OCI-LY3 (cell line): ENCODE data around the gene CDS2.
A peak's percentile ranks its signal among the peaks of the same experiment; 100 is the strongest.

Experiments used
- H2AFZ ChIP-seq: fragments of 200-600, 300-600 bp; shearing (Covaris generic); 2 replicates; pipeline ENCODE4 v1.6.0; 2014; ENCODE audit warnings: antibody characterized with exemption, low read depth, low read length
- H3K27ac ChIP-seq: fragments of 200-600, 300-600 bp; sonication (generic); 2 replicates; pipeline ENCODE4 v1.5.1; 2014; ENCODE audit warnings: mild to moderate bottlenecking, low read length, moderate library complexity, mixed read lengths
- H3K27me3 ChIP-seq: fragments of 200-600, 300-600 bp; sonication (generic); 2 replicates; pipeline ENCODE4 v1.6.1; 2014; ENCODE audit warnings: low read depth, low read length, mixed read lengths
- H3K36me3 ChIP-seq: fragments of 200-600, 300-600 bp; sonication (generic); replicated peaks from 2 replicates; pipeline ENCODE3; 2014; ENCODE audit warnings: low read depth, low read length, mixed read lengths
- H3K4me1 ChIP-seq: fragments of 300-600, 200-600 bp; sonication (generic); 2 replicates; pipeline ENCODE4 v1.6.1; 2014; ENCODE audit warnings: low read length, mixed read lengths
- H3K4me2 ChIP-seq: fragments of 200-600, 300-600 bp; sonication (generic); 2 replicates; pipeline ENCODE4 v1.6.1; 2014; ENCODE audit warnings: low read length, mixed read lengths
- H3K4me3 ChIP-seq: fragments of 300-600, 200-600 bp; sonication (generic); 2 replicates; pipeline ENCODE4 v1.5.1; 2014; ENCODE audit warnings: antibody characterized with exemption, mild to moderate bottlenecking, low read length, moderate library complexity
- H3K79me2 ChIP-seq: fragments of 300-600, 200-600 bp; shearing (Covaris generic); 2 replicates; pipeline ENCODE4 v1.6.1; 2014; ENCODE audit warnings: mild to moderate bottlenecking, low read length, mixed read lengths
- H3K9ac ChIP-seq: fragments of 300-600, 200-600 bp; shearing (Covaris generic); 2 replicates; pipeline ENCODE4 v1.6.0; 2014; ENCODE audit warnings: mild to moderate bottlenecking, low read length, moderate library complexity
- H3K9me3 ChIP-seq: fragments of 200-600, 300-600 bp; shearing (Covaris generic); 2 replicates; pipeline ENCODE4 v1.6.1; 2014; ENCODE audit warnings: low read length, mixed read lengths; ENCODE audit not compliant: insufficient read depth
- H4K20me1 ChIP-seq: fragments of 200-600, 300-600 bp; sonication (generic); 2 replicates; pipeline ENCODE4 v1.6.1; 2016; ENCODE audit warnings: low read length, mixed read lengths; ENCODE audit not compliant: insufficient read depth
- EZH2phosphoT487 ChIP-seq: fragments of 200-600 bp; shearing (Covaris generic); IDR thresholded peaks from 2 replicates; pipeline ENCODE4 v1.6.1; 2018; ENCODE audit warnings: antibody characterized with exemption, mixed run types, low read depth
- TF ChIP-seq, protein P1 (sequence below): fragments of 200-600, 300-600 bp; sonication (generic); IDR thresholded peaks from 2 replicates; pipeline ENCODE4 v1.5.1; 2014; ENCODE audit warnings: antibody characterized with exemption, low read length, low read depth

CDS2 gene

DNA sequence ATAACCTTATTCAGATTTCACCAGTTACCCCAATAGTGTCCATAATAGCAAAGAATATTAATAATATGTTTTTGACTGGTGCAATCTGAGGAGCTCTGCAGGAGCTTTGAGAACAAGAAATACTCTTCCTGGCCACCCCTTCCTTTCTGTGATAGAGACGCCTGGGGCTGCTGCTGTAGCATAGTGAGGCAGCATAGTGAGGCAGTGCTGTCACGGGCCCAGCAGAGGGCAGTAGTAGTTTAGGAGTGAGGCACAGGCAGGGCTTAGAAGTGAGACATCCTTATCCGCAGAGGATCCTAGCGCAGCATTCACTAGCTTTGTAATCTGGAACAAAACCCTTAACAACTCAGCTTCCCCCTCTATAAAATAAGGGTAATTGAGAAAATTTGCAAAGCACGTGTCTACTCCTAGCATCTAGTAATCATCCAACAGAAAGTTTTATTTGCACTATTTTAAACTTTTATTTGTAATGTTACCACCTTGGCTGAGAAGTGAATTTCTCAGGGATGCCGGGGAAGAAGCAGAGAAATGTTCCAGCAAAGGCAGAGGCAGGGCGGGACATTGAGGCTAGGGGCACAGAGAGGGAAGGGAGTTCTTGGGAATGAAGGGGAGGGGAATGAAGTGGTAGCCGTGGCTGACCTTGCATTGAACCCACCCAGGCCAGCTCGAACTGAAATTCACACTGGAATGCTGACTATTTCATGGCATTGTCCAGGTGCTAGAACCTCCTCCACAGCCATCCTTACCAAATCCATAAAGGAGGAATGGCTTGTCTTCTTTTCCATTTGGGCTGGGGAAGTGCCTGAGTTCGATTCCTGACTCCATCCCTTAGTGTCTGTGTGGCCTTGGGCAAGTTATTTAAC lies 78.8 kb downstream of the CDS2 start:
- Histone ChIP-seq H3K27me3 (no peaks in the 10 kb centered on the region), H4K20me1 (0 out of 2 replicates have a peak, but pooled peaks cover 3% of the 10 kb centered on the region), H3K79me2 (no peaks in the 10 kb centered on the region), H3K9ac (no peak overlapping the region), H3K27ac (no peak overlapping the region), H3K4me2 (no peak overlapping the region), H3K36me3 (peaks cover 3% of the 10 kb centered on the region), H2AFZ (no peak overlapping the region), H3K9me3 (no peaks in the 10 kb centered on the region), H3K4me1 (no peaks in the 10 kb centered on the region), H3K4me3 (no peak overlapping the region)
- TF ChIP-seq EZH2phosphoT487: no peak
- TF ChIP-seq, protein P1, sequence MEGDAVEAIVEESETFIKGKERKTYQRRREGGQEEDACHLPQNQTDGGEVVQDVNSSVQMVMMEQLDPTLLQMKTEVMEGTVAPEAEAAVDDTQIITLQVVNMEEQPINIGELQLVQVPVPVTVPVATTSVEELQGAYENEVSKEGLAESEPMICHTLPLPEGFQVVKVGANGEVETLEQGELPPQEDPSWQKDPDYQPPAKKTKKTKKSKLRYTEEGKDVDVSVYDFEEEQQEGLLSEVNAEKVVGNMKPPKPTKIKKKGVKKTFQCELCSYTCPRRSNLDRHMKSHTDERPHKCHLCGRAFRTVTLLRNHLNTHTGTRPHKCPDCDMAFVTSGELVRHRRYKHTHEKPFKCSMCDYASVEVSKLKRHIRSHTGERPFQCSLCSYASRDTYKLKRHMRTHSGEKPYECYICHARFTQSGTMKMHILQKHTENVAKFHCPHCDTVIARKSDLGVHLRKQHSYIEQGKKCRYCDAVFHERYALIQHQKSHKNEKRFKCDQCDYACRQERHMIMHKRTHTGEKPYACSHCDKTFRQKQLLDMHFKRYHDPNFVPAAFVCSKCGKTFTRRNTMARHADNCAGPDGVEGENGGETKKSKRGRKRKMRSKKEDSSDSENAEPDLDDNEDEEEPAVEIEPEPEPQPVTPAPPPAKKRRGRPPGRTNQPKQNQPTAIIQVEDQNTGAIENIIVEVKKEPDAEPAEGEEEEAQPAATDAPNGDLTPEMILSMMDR: peak; percentile 97

DNA sequence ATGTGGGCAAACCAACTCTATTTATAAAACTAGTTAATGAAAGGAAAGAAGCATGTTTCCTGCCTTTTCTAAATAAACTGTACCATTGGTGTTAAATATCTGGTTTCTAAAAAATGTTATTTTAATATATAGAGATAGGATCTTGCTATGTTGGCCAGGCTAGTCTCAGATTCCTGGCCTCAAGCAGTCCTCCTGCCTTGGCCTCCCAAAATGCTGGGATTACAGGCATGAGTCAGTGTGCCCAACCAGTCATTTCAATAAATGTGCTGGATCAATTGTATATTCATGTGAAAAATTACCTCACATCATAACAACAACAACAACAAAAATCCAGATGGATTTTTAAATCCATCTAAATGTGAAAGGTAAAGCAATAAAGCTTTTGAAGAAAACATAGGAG lies 80.3 kb downstream of the CDS2 start:
- H4K20me1 ChIP-seq: 0 out of 2 replicates have a peak, but pooled peaks cover 3% of the 10 kb centered on the region
- no peak overlapping the region for H3K4me2 ChIP-seq
- H3K9ac ChIP-seq: no peak overlapping the region
- no peaks in the 10 kb centered on the region for H3K79me2 ChIP-seq
- no peaks in the 10 kb centered on the region for H3K27me3 ChIP-seq
- H3K36me3 ChIP-seq: peaks cover 7% of the 10 kb centered on the region
- H3K4me1 ChIP-seq: no peaks in the 10 kb centered on the region
- H3K4me3 ChIP-seq: no peak overlapping the region
- no peak overlapping the region for H2AFZ ChIP-seq
- H3K27ac ChIP-seq: no peak overlapping the region
- no peaks in the 10 kb centered on the region for H3K9me3 ChIP-seq
- no peak for TF ChIP-seq EZH2phosphoT487
- TF ChIP-seq, protein P1: no peak

DNA sequence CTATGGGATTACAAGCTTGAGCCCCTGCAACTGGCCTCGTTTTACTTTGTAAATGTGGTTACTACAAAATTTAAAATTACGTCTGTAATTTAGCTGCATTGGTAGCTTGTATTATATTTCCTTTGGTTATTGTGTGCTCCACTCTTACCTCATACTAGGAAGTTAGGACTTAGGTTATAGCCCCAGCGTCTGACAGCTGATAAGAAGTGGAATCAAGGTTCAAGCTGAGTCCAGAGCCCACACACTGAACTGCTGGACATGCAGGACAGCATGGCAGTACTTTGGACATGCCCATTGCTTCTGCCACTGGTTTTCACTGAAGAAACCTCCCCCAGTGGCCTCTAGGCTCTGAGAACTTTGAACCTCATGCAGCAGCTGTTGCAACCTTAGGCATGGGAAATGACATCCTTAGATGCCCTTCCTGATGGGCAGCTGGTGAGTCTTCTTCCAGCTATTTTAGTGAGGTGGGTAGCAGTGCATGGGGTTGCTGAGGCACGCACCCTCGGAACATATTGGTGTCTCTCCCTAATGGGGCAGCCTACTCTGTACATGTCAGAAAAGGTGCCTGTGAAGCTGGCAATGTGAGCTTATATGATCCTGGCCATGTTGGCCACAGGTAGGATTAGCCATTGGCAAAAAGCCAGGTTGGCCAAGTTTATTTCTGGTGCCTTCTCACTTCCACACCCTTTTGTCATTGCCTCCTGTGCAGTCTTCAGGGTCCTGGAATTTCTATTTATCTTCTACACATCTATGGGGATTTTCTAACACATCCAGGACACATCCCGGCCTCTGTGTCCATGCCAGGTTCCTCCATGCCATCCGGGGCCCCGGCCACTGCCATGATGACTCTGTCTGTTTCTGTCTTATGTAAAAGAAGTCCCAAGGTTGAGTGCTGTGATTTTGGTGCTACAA lies 85.3 kb downstream of the CDS2 start:
- H3K4me1 ChIP-seq: no peaks in the 10 kb centered on the region
- no peaks in the 10 kb centered on the region for H4K20me1 ChIP-seq
- H3K79me2 ChIP-seq: no peaks in the 10 kb centered on the region
- H3K27ac ChIP-seq: no peak overlapping the region
- peaks cover 8% of the 10 kb centered on the region for H3K36me3 ChIP-seq
- no peak overlapping the region for H2AFZ ChIP-seq
- no peak overlapping the region for H3K9ac ChIP-seq
- no peak overlapping the region for H3K4me2 ChIP-seq
- no peaks in the 10 kb centered on the region for H3K9me3 ChIP-seq
- no peaks in the 10 kb centered on the region for H3K27me3 ChIP-seq
- no peak overlapping the region for H3K4me3 ChIP-seq
- TF ChIP-seq, protein P1: no peak
- TF ChIP-seq EZH2phosphoT487: no peak

DNA sequence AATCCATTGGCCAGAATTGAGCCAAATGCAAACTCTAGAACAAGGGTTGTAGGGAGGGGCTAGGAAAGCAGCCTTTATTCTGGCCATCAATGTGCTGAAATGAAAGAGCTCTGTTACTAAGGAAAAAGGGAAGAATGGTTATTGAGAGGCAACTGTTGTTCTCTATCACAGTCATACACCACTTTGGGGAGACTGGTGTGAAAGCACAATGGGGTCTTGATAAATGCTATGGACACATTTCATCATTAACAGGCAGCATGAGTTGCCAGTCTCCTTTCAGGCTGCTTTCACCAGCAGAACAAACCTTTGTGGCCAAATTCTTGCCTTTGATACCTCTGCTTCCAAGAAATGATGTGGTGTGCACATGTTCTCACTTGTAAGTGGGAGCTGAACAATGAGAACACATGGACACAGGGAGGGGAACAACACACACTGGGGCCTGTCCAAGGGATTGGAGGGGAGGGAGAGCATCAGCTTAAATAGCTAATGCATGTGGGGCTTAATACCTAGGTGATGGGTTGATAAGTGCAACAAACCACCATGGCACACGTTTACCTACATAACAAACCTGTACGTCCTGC lies 86.2 kb downstream of the CDS2 start:
- Histone ChIP-seq H2AFZ (no peak overlapping the region), H3K79me2 (no peaks in the 10 kb centered on the region), H3K9me3 (no peaks in the 10 kb centered on the region), H3K4me2 (no peak overlapping the region), H3K36me3 (peaks cover 8% of the 10 kb centered on the region), H3K27me3 (no peaks in the 10 kb centered on the region), H3K9ac (no peak overlapping the region), H4K20me1 (no peaks in the 10 kb centered on the region), H3K4me1 (no peaks in the 10 kb centered on the region), H3K4me3 (no peak overlapping the region), H3K27ac (no peak overlapping the region)
- TF ChIP-seq, protein P1: no peak
- TF ChIP-seq EZH2phosphoT487: no peak
